ENCODE results near the gene JPT1. TPM values are rescaled to one million over a fixed set of nuclear protein-coding genes. Genes with fewer than 3 reads are reported as not detected.
"Not testable (repeated sequence)": the region's sequence is repeated elsewhere in the genome, so short reads cannot be mapped to it uniquely, and the experiment has no call there.

Gene JPT1
- total and polyA plus RNA-seq, 10 donors: 47.1 to 192 (median 99.5) TPM

- no peaks in the 10 kb centered on the region for H3K27me3 ChIP-seq (replicated peaks in 1 of 7)
- DNase-seq: no peak
- intact Hi-C loops (cut with DNase I; ENCODE audit: low total_unique reads): no loop called here
- no peak overlapping the region for H3K27ac ChIP-seq
- H3K9me3 ChIP-seq: no peaks in the 10 kb centered on the region
- TF ChIP-seq POLR2AphosphoS5 (IDR thresholded peaks at IDR 0.05) (no peak), POLR2A (IDR thresholded peaks at IDR 0.05) (no peak)
- TF ChIP-seq, protein P1, sequence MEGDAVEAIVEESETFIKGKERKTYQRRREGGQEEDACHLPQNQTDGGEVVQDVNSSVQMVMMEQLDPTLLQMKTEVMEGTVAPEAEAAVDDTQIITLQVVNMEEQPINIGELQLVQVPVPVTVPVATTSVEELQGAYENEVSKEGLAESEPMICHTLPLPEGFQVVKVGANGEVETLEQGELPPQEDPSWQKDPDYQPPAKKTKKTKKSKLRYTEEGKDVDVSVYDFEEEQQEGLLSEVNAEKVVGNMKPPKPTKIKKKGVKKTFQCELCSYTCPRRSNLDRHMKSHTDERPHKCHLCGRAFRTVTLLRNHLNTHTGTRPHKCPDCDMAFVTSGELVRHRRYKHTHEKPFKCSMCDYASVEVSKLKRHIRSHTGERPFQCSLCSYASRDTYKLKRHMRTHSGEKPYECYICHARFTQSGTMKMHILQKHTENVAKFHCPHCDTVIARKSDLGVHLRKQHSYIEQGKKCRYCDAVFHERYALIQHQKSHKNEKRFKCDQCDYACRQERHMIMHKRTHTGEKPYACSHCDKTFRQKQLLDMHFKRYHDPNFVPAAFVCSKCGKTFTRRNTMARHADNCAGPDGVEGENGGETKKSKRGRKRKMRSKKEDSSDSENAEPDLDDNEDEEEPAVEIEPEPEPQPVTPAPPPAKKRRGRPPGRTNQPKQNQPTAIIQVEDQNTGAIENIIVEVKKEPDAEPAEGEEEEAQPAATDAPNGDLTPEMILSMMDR (IDR thresholded peaks at IDR 0.05 in 8 of 11, conservative IDR thresholded peaks at IDR 0.05 in 3 of 11): no peak
- 84 to 95% (median 91%) methylated on average over 4 of the region's 4 CpGs for WGBS, 5 donors
- H3K4me1 ChIP-seq: peaks cover 4 to 11% (median 7%) of the 10 kb centered on the region in 6 donors
- no peak overlapping the region for H3K4me3 ChIP-seq
- H3K36me3 ChIP-seq: peaks cover 0 to 18% (median 3%) of the 10 kb centered on the region in 6 donors
Measured at GRCh38 chr17:75159196-75160031, 5.1 kb upstream of the JPT1 start.

DNA sequence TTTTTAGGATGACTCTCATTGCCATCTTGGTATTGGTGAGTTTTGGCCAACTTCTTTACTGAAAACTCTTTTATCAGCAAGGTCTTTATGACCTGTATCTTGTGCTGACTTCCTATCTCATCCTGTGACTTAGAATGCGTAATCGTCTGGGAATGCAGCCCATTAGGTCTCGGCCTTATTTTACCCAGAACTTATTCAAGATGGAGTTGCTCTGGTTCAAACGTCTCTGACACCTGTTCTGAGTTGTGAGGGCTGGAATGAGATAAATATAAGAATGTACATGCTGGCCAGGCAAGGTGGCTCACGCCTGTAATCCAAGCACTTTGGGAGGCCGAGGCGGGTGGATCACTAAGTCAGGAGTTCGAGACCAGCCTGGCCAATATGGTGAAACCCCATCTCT, 4.2 kb upstream of the JPT1 start:
- H3K27ac ChIP-seq; H3K9me3 ChIP-seq; DNase-seq; H3K27me3 ChIP-seq (replicated peaks in 1 of 7); H3K4me3 ChIP-seq; intact Hi-C loops (cut with DNase I; ENCODE audit: low total_unique reads): not testable (repeated sequence)
- peaks cover 4 to 16% (median 9%) of the 10 kb centered on the region in 6 donors for H3K4me1 ChIP-seq
- WGBS, 5 donors: 89 to 96% (median 93%) methylated on average over 8 of the region's 8 CpGs
- H3K36me3 ChIP-seq: peaks cover 0 to 10% (median under 1%) of the 10 kb centered on the region in 6 donors

- no peaks in the 10 kb centered on the region for H3K9me3 ChIP-seq
- intact Hi-C loops (cut with DNase I; ENCODE audit: low total_unique reads): no loop called here
- DNase-seq: no peak
- H3K4me1 ChIP-seq: peaks cover 9 to 41% (median 29%) of the 10 kb centered on the region in 6 donors
- TF ChIP-seq POLR2AphosphoS5 (IDR thresholded peaks at IDR 0.05): no peak
- TF ChIP-seq, protein P1 (IDR thresholded peaks at IDR 0.05 in 8 of 11, conservative IDR thresholded peaks at IDR 0.05 in 3 of 11): no peak
- no peak for TF ChIP-seq POLR2A (IDR thresholded peaks at IDR 0.05)
- 89 to 100% (median 95%) methylated on average over 3 of the region's 3 CpGs for WGBS, 5 donors
- peak overlapping the region in 2 of 8 donors; percentile 90 to 99 for H3K4me3 ChIP-seq
- H3K27ac ChIP-seq: peak overlapping the region in 6 of 8 donors; percentile 83 to 96 (median 89)
- H3K36me3 ChIP-seq: peaks cover 0 to 5% (median 0%) of the 10 kb centered on the region in 6 donors
- H3K27me3 ChIP-seq (replicated peaks in 1 of 7): no peaks in the 10 kb centered on the region
Measured at GRCh38 chr17:75155191-75155601, 884 bp upstream of the JPT1 start.

GRCh38 chr17:75153780-75154194, 525 bp downstream of the JPT1 start:
- DNase-seq: peak; percentile 85
- intact Hi-C loops (cut with DNase I; ENCODE audit: low total_unique reads): no loop called here
- H3K9me3 ChIP-seq: no peaks in the 10 kb centered on the region
- H3K27ac ChIP-seq: peak overlapping the region; percentile 76 to 96 (median 86)
- H3K36me3 ChIP-seq: no peaks in the 10 kb centered on the region
- TF ChIP-seq POLR2A (IDR thresholded peaks at IDR 0.05) (no peak), POLR2AphosphoS5 (IDR thresholded peaks at IDR 0.05) (no peak)
- TF ChIP-seq, protein P1 (IDR thresholded peaks at IDR 0.05 in 8 of 11, conservative IDR thresholded peaks at IDR 0.05 in 3 of 11): no peak
- peaks cover 9 to 48% (median 30%) of the 10 kb centered on the region in 6 donors for H3K4me1 ChIP-seq
- no peaks in the 10 kb centered on the region for H3K27me3 ChIP-seq (replicated peaks in 1 of 7)
- 0 to 2% (median 0%) methylated on average over 12 to 35 of the region's 35 CpGs for WGBS, 5 donors
- peak overlapping the region; percentile 76 to 99 (median 90) for H3K4me3 ChIP-seq

Data from spleen (tissue), 11 donors.